ENCODE results near the gene PRM1. TPM values are rescaled to one million over a fixed set of nuclear protein-coding genes. Genes with fewer than 3 reads are reported as not detected.

The PRM1 gene
- not detected in 2 replicates for polyA plus RNA-seq (2014; cell fraction: cytosol; rRNA removed)
- polyA plus RNA-seq (2014; cell fraction: nucleus; rRNA removed) = not detected in 2 replicates

GRCh38 chr16:11280616-11281522, at the start of gene PRM1:
Gene PRM1 (minus strand): TSS chr16:11281330. CDS start chr16:11281238, 92 bp downstream.
- peak; percentile 43 for DNase-seq (ENCODE audit: low spot score)

- no peak for DNase-seq (ENCODE audit: low spot score)
These were observed 49.6 kb upstream of the PRM1 start for GRCh38 chr16:11330526-11331237.

GRCh38 chr16:11329891-11330290, 48.8 kb upstream of the PRM1 start:
- no peak for DNase-seq (ENCODE audit: low spot score)

GRCh38 chr16:11329071-11329491, 48.0 kb upstream of the PRM1 start:
- DNase-seq (ENCODE audit: low spot score) = no peak

GRCh38 chr16:11328172-11329070, 47.3 kb upstream of the PRM1 start:
- no peak for DNase-seq (ENCODE audit: low spot score)

- no peak for DNase-seq (ENCODE audit: low spot score)
These were observed 46.4 kb upstream of the PRM1 start for GRCh38 chr16:11327277-11328171.

GRCh38 chr16:11326737-11327276, 45.7 kb upstream of the PRM1 start:
- DNase-seq (ENCODE audit: low spot score) = no peak

- no peak for DNase-seq (ENCODE audit: low spot score)
These were observed 45.1 kb upstream of the PRM1 start for GRCh38 chr16:11326084-11326736.

GRCh38 chr16:11325404-11326083, 44.4 kb upstream of the PRM1 start:
- no peak for DNase-seq (ENCODE audit: low spot score)

- no peak for DNase-seq (ENCODE audit: low spot score)
These were observed 42.6 kb upstream of the PRM1 start for GRCh38 chr16:11323551-11324336.

- DNase-seq (ENCODE audit: low spot score) = no peak
These were observed 41.7 kb upstream of the PRM1 start for GRCh38 chr16:11322823-11323222.

- no peak for DNase-seq (ENCODE audit: low spot score)
These were observed 40.5 kb upstream of the PRM1 start for GRCh38 chr16:11321662-11322061.

- no peak for DNase-seq (ENCODE audit: low spot score)
These were observed 39.0 kb upstream of the PRM1 start for GRCh38 chr16:11320170-11320569.

- no peak for DNase-seq (ENCODE audit: low spot score)
These were observed 38.5 kb upstream of the PRM1 start for GRCh38 chr16:11319529-11320146.

- no peak for DNase-seq (ENCODE audit: low spot score)
These were observed 37.7 kb upstream of the PRM1 start for GRCh38 chr16:11318817-11319216.

GRCh38 chr16:11316331-11317015, 35.3 kb upstream of the PRM1 start:
- no peak for DNase-seq (ENCODE audit: low spot score)

- peak; percentile 30 for DNase-seq (ENCODE audit: low spot score)
These were observed 34.4 kb upstream of the PRM1 start for GRCh38 chr16:11315510-11315909.
